H9 (cell line): ENCODE data around the gene MOB3A. TPM values are rescaled to one million over a fixed set of nuclear protein-coding genes. Genes with fewer than 3 reads are reported as not detected.

ENCODE experiments used
- DNase-seq: peaks from one replicate; pipeline ENCODE4 v3.0.0-alpha.2; 2017
- H2AFZ ChIP-seq: one replicate; pipeline ENCODE4 v1.6.1; 2013; ENCODE audit warnings: mild to moderate bottlenecking, low read length, control low read depth, moderate library complexity
- H2AK5ac ChIP-seq: 2 replicates; pipeline ENCODE4 v1.6.1; 2013; ENCODE audit warnings: low read length, control low read depth, mixed read lengths; ENCODE audit not compliant: insufficient read length
- H2BK120ac ChIP-seq: one replicate; pipeline ENCODE4 v1.6.1; 2013; ENCODE audit warnings: low read depth, mild to moderate bottlenecking, low read length, control low read depth, inconsistent platforms; ENCODE audit not compliant: poor library complexity, severe bottlenecking
- H2BK12ac ChIP-seq: 2 replicates; pipeline ENCODE4 v1.6.1; 2013; ENCODE audit warnings: low read length, control low read depth, mixed read lengths, low read depth; ENCODE audit not compliant: insufficient read length
- H2BK15ac ChIP-seq: 2 replicates; pipeline ENCODE4 v1.6.1; 2013; ENCODE audit warnings: low read depth, low read length, control low read depth
- H2BK20ac ChIP-seq: one replicate; pipeline ENCODE4 v1.6.1; 2013; ENCODE audit warnings: low read depth, mild to moderate bottlenecking, low read length, control low read depth, inconsistent platforms; ENCODE audit not compliant: poor library complexity, severe bottlenecking
- H2BK5ac ChIP-seq: 2 replicates; pipeline ENCODE4 v1.6.1; 2013; ENCODE audit warnings: low read length, control low read depth, mixed read lengths; ENCODE audit not compliant: insufficient read length
- H3K14ac ChIP-seq: 2 replicates; pipeline ENCODE4 v1.6.1; 2013; ENCODE audit warnings: low read length, control low read depth; ENCODE audit not compliant: insufficient read depth
- H3K18ac ChIP-seq: 2 replicates; pipeline ENCODE4 v1.6.1; 2013; ENCODE audit warnings: low read depth, mild to moderate bottlenecking, mixed read lengths, low read length, control low read depth; ENCODE audit not compliant: insufficient read length
- H3K23ac ChIP-seq: 2 replicates; pipeline ENCODE4 v1.6.1; 2013; ENCODE audit warnings: low read length, control low read depth, mixed read lengths, low read depth; ENCODE audit not compliant: insufficient read length
- H3K23me2 ChIP-seq: 2 replicates; pipeline ENCODE4 v1.6.1; 2013; ENCODE audit warnings: low read depth, mild to moderate bottlenecking, mixed read lengths, low read length, control low read depth; ENCODE audit not compliant: insufficient read length, poor library complexity, severe bottlenecking
- H3K27ac ChIP-seq: 2 replicates; pipeline ENCODE4 v1.5.1; 2013; ENCODE audit warnings: low read length, control low read depth, mixed read lengths, low read depth; ENCODE audit not compliant: insufficient read length
- H3K27me3 ChIP-seq: 2 replicates; pipeline ENCODE4 v1.6.1; 2013; ENCODE audit warnings: low read length, control low read depth, inconsistent platforms; ENCODE audit not compliant: insufficient read depth
- H3K4ac ChIP-seq: 2 replicates; pipeline ENCODE4 v1.6.1; 2013; ENCODE audit warnings: low read depth, mild to moderate bottlenecking, control low read depth, inconsistent platforms, low read length, moderate library complexity
- H3K4me1 ChIP-seq: 2 replicates; pipeline ENCODE4 v1.6.1; 2013; ENCODE audit warnings: low read length, control low read depth, inconsistent platforms; ENCODE audit not compliant: insufficient read depth
- H3K4me2 ChIP-seq: 2 replicates; pipeline ENCODE4 v1.6.1; 2013; ENCODE audit warnings: low read length, control low read depth, mixed read lengths; ENCODE audit not compliant: insufficient read length, insufficient read depth
- H3K56ac ChIP-seq: 2 replicates; pipeline ENCODE4 v1.6.1; 2013; ENCODE audit warnings: low read depth, mild to moderate bottlenecking, mixed read lengths, low read length, control low read depth; ENCODE audit not compliant: insufficient read length
- H3K79me1 ChIP-seq: 2 replicates; pipeline ENCODE4 v1.6.1; 2013; ENCODE audit warnings: low read depth, mild to moderate bottlenecking, moderate library complexity, low read length, control low read depth, inconsistent platforms; ENCODE audit not compliant: insufficient read depth, poor library complexity, severe bottlenecking
- H3K79me2 ChIP-seq: 2 replicates; pipeline ENCODE4 v1.6.1; 2013; ENCODE audit warnings: low read length, control low read depth, inconsistent platforms; ENCODE audit not compliant: insufficient read depth
- H3K9ac ChIP-seq: 2 replicates; pipeline ENCODE4 v1.6.1; 2013; ENCODE audit warnings: low read length, control low read depth, mixed read lengths; ENCODE audit not compliant: insufficient read length; ENCODE audit errors: extremely low read depth
- H3K9me3 ChIP-seq: one replicate; pipeline ENCODE4 v1.6.1; 2013; ENCODE audit warnings: low read depth, low read length, inconsistent platforms; ENCODE audit not compliant: control insufficient read depth
- H3T11ph ChIP-seq: one replicate; pipeline ENCODE4 v1.6.1; 2013; ENCODE audit warnings: mild to moderate bottlenecking, low read length, control low read depth, inconsistent platforms
- H4K20me1 ChIP-seq: one replicate; pipeline ENCODE4 v1.6.1; 2013; ENCODE audit not compliant: control insufficient read depth, insufficient read length, insufficient read depth
- H4K5ac ChIP-seq: 2 replicates; pipeline ENCODE4 v1.6.1; 2013; ENCODE audit warnings: low read depth, mild to moderate bottlenecking, mixed read lengths, low read length, control low read depth; ENCODE audit not compliant: insufficient read length
- H4K8ac ChIP-seq: replicated peaks from 2 replicates; pipeline ENCODE4 v1.6.1; 2013; ENCODE audit warnings: low read length, control low read depth, mixed read lengths, low read depth; ENCODE audit not compliant: insufficient read length
- H4K91ac ChIP-seq: 2 replicates; pipeline ENCODE4 v1.6.1; 2013; ENCODE audit warnings: low read depth, mild to moderate bottlenecking, moderate library complexity, mixed read lengths, low read length, control low read depth; ENCODE audit not compliant: insufficient read length
- H3K27ac Mint-ChIP-seq, 3 experiments: 2 replicates in 2 of 3; 3 replicates in 1 of 3; pipeline ENCODE4 v1.8.0; 2020 to 2021; ENCODE audit warnings: mixed read lengths in 3 of 3, mild to moderate bottlenecking in 1 of 3, moderate library complexity in 1 of 3
- H3K27me3 Mint-ChIP-seq: 2 replicates; pipeline ENCODE4 v1.8.0; 2021; ENCODE audit warnings: low read depth, mild to moderate bottlenecking, moderate library complexity, mixed read lengths
- H3K36me3 Mint-ChIP-seq, 3 experiments: 2 replicates in 2 of 3; 3 replicates in 1 of 3; pipeline ENCODE4 v1.8.0; 2020 to 2021; ENCODE audit warnings: low read depth in 3 of 3, mixed read lengths in 3 of 3; ENCODE audit not compliant: insufficient read depth in 1 of 3
- H3K4me1 Mint-ChIP-seq, 2 experiments: 2 replicates each; pipeline ENCODE4 v1.8.0; 2020; ENCODE audit warnings: mixed read lengths in 2 of 2
- H3K4me3 Mint-ChIP-seq, 2 experiments: 2 replicates in 1 of 2; 3 replicates in 1 of 2; pipeline ENCODE4 v1.8.0; 2020 to 2021; ENCODE audit warnings: mild to moderate bottlenecking in 2 of 2, mixed read lengths in 2 of 2, moderate library complexity in 1 of 2
- H3K9me3 Mint-ChIP-seq, 2 experiments: 2 replicates in 1 of 2; 3 replicates in 1 of 2; pipeline ENCODE4 v1.8.0; 2020; ENCODE audit warnings: mild to moderate bottlenecking in 2 of 2, mixed read lengths in 2 of 2, moderate library complexity in 1 of 2
- WGBS: extraction: QIAGEN DNeasy Blood & Tissue Kit; methylation state at CpG from one replicate; pipeline ENCODE4 v1.1.7; 2013; ENCODE audit warnings: missing lambda C conversion rate, low lambda C conversion rate, mixed read lengths; ENCODE audit not compliant: insufficient read length; ENCODE audit errors: extremely low coverage; 5-methylcytosine and 5-hydroxymethylcytosine counted together
- total RNA-seq: library from RNA; stranded (reverse); gene quantifications from 2 replicates; pipeline ENCODE4 v1.2.1, GENCODE V29; 2021
- TF ChIP-seq, protein P1 (sequence below): fragments of 200-600 bp; sonication (generic); conservative IDR thresholded peaks from 3 replicates; pipeline ENCODE4 v1.8.0; 2021; ENCODE audit warnings: antibody characterized with exemption, mild to moderate bottlenecking

The MOB3A gene
- total RNA-seq, 1 experiment from 2014 or later: 11.5 TPM

- Histone ChIP-seq H3T11ph (no peak overlapping the region), H3K9ac (no peak overlapping the region), H3K4me1 (no peaks in the 10 kb centered on the region), H4K91ac (no peak overlapping the region), H3K4ac (no peak overlapping the region), H3K18ac (no peak overlapping the region), H3K56ac (no peak overlapping the region), H4K20me1 (no peaks in the 10 kb centered on the region), H2AFZ (no peak overlapping the region), H3K4me2 (no peak overlapping the region), H2BK20ac (no peak overlapping the region), H2AK5ac (no peak overlapping the region), H4K5ac (no peak overlapping the region), H3K79me2 (no peaks in the 10 kb centered on the region), H3K79me1 (no peaks in the 10 kb centered on the region), H4K8ac (no peak overlapping the region), H3K23ac (no peak overlapping the region), H2BK120ac (no peak overlapping the region), H3K27me3 (no peaks in the 10 kb centered on the region), H2BK5ac (no peak overlapping the region), H3K9me3 (no peaks in the 10 kb centered on the region), H3K14ac (no peak overlapping the region), H2BK12ac (no peak overlapping the region), H3K23me2 (no peaks in the 10 kb centered on the region), H2BK15ac (no peak overlapping the region), H3K27ac (no peak overlapping the region)
- 0 out of 7 replicates have a peak overlapping the region, but pooled peaks of 1 of the 3 experiments have one; percentile 64 for H3K27ac Mint-ChIP-seq
- TF ChIP-seq, protein P1, sequence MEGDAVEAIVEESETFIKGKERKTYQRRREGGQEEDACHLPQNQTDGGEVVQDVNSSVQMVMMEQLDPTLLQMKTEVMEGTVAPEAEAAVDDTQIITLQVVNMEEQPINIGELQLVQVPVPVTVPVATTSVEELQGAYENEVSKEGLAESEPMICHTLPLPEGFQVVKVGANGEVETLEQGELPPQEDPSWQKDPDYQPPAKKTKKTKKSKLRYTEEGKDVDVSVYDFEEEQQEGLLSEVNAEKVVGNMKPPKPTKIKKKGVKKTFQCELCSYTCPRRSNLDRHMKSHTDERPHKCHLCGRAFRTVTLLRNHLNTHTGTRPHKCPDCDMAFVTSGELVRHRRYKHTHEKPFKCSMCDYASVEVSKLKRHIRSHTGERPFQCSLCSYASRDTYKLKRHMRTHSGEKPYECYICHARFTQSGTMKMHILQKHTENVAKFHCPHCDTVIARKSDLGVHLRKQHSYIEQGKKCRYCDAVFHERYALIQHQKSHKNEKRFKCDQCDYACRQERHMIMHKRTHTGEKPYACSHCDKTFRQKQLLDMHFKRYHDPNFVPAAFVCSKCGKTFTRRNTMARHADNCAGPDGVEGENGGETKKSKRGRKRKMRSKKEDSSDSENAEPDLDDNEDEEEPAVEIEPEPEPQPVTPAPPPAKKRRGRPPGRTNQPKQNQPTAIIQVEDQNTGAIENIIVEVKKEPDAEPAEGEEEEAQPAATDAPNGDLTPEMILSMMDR: no peak
- no peak for DNase-seq
- no peaks in the 10 kb centered on the region for H3K4me1 Mint-ChIP-seq
- no peaks in the 10 kb centered on the region; the same call in 1 of the 2 replicates for H3K27me3 Mint-ChIP-seq
- H3K4me3 Mint-ChIP-seq: no peak overlapping the region
- H3K36me3 Mint-ChIP-seq: peaks cover 40 to 71% (median 69%) of the 10 kb centered on the region in 3 experiments
- WGBS: no CpG with 5 or more reads among the region's 21 CpGs
- H3K9me3 Mint-ChIP-seq: no peaks in the 10 kb centered on the region
Observed at GRCh38 chr19:2114821-2115220, 18.7 kb upstream of the MOB3A start.
